Caco-2 (cell line): ENCODE results near the gene SNRPA1. TPM values are rescaled to one million over a fixed set of nuclear protein-coding genes. Genes with fewer than 3 reads are reported as not detected.

ENCODE experiments used
- BruUV-seq: library from RNA; stranded (reverse); fragments of 400-500 nt; replicated peaks from 2 replicates; lab custom pipeline; 2021; lab: Mats Ljungman, UMichigan
- CTCF ChIA-PET: fragments of 300-600 bp; sonication (Branson Sonifier 250); formaldehyde crosslinking; loops from one replicate; lab custom pipeline; 2022; ENCODE audit warnings: antibody characterized with exemption; lab: Charles Lee
- POLR2A ChIA-PET: fragments of 300-600 bp; sonication (Branson Sonifier 250); formaldehyde crosslinking; loops from one replicate; lab custom pipeline; 2022; ENCODE audit warnings: antibody characterized with exemption; lab: Charles Lee
- DNase-seq, 2 experiments: peaks; one replicate each; pipeline versions ENCODE4 v3.0.0 to v3.0.0-alpha.2; 2020 to 2022
- H3K27me3 ChIP-seq: replicated peaks from 2 replicates; pipeline ENCODE4 v1.6.0; 2011; ENCODE audit warnings: low read length; ENCODE audit not compliant: control insufficient read depth, insufficient read depth
- H3K36me3 ChIP-seq: 2 replicates; pipeline ENCODE4 v1.5.1; 2011; ENCODE audit warnings: low read length; ENCODE audit not compliant: control insufficient read depth, insufficient read depth
- H3K4me1 ChIP-seq: fragments of 250-450 bp; sonication (Bioruptor Pico); 2 replicates; pipeline ENCODE4 v1.5.1; 2020; ENCODE audit warnings: mild to moderate bottlenecking
- H3K4me3 ChIP-seq: 2 replicates; pipeline ENCODE4 v1.5.1; 2011; ENCODE audit warnings: low read depth, mild to moderate bottlenecking, control low read depth, low read length
- H3K9me3 ChIP-seq: fragments of 250-450 bp; sonication (Bioruptor Pico); 2 replicates; pipeline ENCODE4 v1.5.1; 2020; ENCODE audit warnings: mild to moderate bottlenecking, moderate library complexity
- H3K27ac Mint-ChIP-seq: one replicate; pipeline ENCODE4 v1.8.0; 2022; ENCODE audit warnings: mixed read lengths; ENCODE audit not compliant: unreplicated experiment
- H3K27me3 Mint-ChIP-seq: one replicate; pipeline ENCODE4 v1.8.0; 2022; ENCODE audit warnings: mixed read lengths; ENCODE audit not compliant: insufficient read depth, unreplicated experiment
- H3K36me3 Mint-ChIP-seq: one replicate; pipeline ENCODE4 v1.8.0; 2022; ENCODE audit warnings: mild to moderate bottlenecking, mixed read lengths; ENCODE audit not compliant: insufficient read depth, unreplicated experiment
- H3K4me1 Mint-ChIP-seq: one replicate; pipeline ENCODE4 v1.8.0; 2022; ENCODE audit warnings: low read depth, mixed read lengths; ENCODE audit not compliant: unreplicated experiment
- H3K4me3 Mint-ChIP-seq: one replicate; pipeline ENCODE4 v1.8.0; 2022; ENCODE audit warnings: mild to moderate bottlenecking, moderate library complexity, mixed read lengths; ENCODE audit not compliant: unreplicated experiment
- H3K9me3 Mint-ChIP-seq: one replicate; pipeline ENCODE4 v1.8.0; 2022; ENCODE audit warnings: mixed read lengths; ENCODE audit not compliant: unreplicated experiment
- CTCF ChIP-seq, 2 experiments: fragments of 200-600 bp in 1 of 2; IDR thresholded peaks; 1 replicate in 1 of 2; 2 replicates in 1 of 2; pipeline versions ENCODE4 v1.5.1 to v1.8.0; 2011 to 2022; ENCODE audit warnings: antibody characterized with exemption in 1 of 2, control low read depth in 1 of 2, inconsistent platforms in 1 of 2, low read depth in 1 of 2, low read length in 1 of 2, mild to moderate bottlenecking in 1 of 2, moderate library complexity in 1 of 2; ENCODE audit not compliant: insufficient read depth in 1 of 2, severe bottlenecking in 1 of 2, unreplicated experiment in 1 of 2
- intact Hi-C: fragments of 100-400 bp; cut with micrococcal nuclease; formaldehyde crosslinking; loops from one replicate; pipeline ENCODE4 v1.10.0; 2022; ENCODE audit not compliant: unreplicated experiment
- total RNA-seq: library from RNA; stranded (reverse); gene quantifications from 2 replicates; pipeline ENCODE4 v1.2.3, GENCODE V29; 2022

The SNRPA1 gene
- total RNA-seq, 1 experiment from 2014 or later, result 123 TPM

DNA sequence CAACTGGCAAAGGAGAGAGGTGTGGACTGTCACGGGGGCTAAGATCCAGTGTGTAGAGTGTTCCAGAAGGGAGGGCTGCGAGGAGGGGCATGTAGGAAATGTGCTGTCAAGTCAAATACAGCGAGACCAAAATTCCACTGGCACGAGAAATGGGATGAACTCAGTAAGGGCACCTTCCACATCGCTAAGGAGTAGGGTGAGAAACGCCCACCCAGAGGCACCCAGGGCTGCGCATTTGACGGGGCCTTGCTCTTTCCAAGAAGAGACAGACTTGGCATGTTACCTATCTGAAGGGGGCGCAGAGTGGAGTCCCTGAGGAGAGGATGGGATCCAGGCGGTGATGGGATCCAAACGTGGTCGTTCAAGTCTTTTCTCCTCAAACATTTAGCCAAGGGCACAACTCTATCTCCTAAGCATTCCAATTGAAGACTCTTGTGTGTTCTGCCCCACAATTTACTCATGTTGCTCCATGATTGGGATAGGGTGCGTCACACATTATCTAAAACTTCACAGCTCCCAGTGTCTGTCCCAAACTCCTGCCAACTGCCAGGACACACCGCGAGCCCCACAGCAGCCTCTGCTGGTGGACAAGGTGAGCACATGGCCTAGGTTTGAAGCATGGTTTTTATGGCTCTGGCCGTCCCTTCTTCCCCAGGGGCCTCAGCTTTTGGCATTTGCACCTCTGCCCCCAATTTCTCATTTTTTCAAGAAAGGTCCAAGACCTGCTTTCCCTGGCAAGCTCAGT is 25.4 kb downstream of the SNRPA1 start:
- TF ChIP-seq CTCF (IDR thresholded peaks at IDR 0.05; ENCODE audit: insufficient read depth in 1 of 2, low read depth in 1 of 2, low read length in 1 of 2, severe bottlenecking in 1 of 2, unreplicated experiment in 1 of 2), result peak in 1 of 2 experiments; percentile 42
- POLR2A ChIA-PET, result no interaction called here
- no peaks in the 10 kb centered on the region for H3K27me3 ChIP-seq
- H3K4me3 Mint-ChIP-seq, result no peak overlapping the region
- H3K4me1 ChIP-seq, result no peaks in the 10 kb centered on the region
- H3K27ac Mint-ChIP-seq, result peak overlapping the region; percentile 30
- no peaks in the 10 kb centered on the region for H3K27me3 Mint-ChIP-seq
- H3K4me3 ChIP-seq, result no peak overlapping the region
- H3K36me3 ChIP-seq, result peaks cover 6% of the 10 kb centered on the region
- intact Hi-C loops, result no loop called here
- no peaks in the 10 kb centered on the region for H3K9me3 Mint-ChIP-seq
- DNase-seq, result peak in 1 of 2 experiments; percentile 40
- CTCF ChIA-PET, result interaction anchor here (0.7 kb wide), 1 partner anchor 166 kb away, joined by 8 read pairs; no protein-coding TSS in a partner anchor
- BruUV-seq, result no TSS peak
- H3K9me3 ChIP-seq, result no peaks in the 10 kb centered on the region
- no peaks in the 10 kb centered on the region for H3K4me1 Mint-ChIP-seq
- peaks cover 55% of the 10 kb centered on the region for H3K36me3 Mint-ChIP-seq

DNA sequence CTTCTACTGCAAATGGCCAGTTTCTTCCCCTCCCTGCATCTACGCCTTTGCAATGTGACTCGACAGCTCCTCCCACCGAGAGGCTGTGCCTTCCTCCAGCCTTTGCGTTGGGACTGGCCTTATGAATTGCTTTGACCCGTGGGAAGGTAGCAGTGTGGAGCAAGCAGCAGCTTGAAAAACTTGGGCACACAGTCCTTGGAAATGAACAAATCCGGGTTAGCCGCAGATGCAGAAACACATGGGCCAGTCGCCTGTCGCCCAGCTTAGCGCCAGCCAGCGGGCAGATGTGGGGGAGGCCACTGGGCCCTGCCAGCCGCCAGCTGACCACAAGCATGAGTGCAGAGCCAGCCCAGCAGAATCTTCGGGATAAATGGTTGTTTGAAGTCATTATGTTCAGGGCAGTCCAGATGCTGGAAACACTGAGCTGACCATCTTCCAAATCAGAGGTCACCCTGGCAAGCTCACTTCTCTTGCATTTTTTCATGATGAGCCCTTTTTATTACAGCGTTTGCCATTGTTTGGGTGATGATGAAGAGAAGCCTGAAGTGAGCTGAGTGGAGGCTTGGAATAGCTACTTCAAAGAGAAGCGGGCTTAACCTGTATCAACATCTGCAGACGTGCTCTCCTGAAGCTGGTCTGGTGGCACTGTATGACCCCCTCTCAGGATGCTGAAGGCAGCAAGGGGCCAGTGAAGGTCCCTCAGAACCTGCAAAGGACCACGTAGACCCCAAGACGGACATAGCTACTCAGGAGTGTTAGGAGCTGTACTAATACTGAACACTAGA is 27.5 kb downstream of the SNRPA1 start:
- peaks cover 33% of the 10 kb centered on the region for H3K36me3 Mint-ChIP-seq
- POLR2A ChIA-PET, result interaction anchor here (0.6 kb wide), 1 partner anchor 31 kb away, joined by 3 read pairs; no protein-coding TSS in a partner anchor
- no peaks in the 10 kb centered on the region for H3K9me3 ChIP-seq
- no peaks in the 10 kb centered on the region for H3K9me3 Mint-ChIP-seq
- no peak for TF ChIP-seq CTCF (IDR thresholded peaks at IDR 0.05; ENCODE audit: insufficient read depth in 1 of 2, low read depth in 1 of 2, low read length in 1 of 2, severe bottlenecking in 1 of 2, unreplicated experiment in 1 of 2)
- no peak for DNase-seq
- peaks cover 3% of the 10 kb centered on the region for H3K36me3 ChIP-seq
- H3K27me3 Mint-ChIP-seq, result peaks cover 2% of the 10 kb centered on the region
- CTCF ChIA-PET, result interaction anchor here (1.7 kb wide), 1 partner anchor 9 kb away, joined by 8 read pairs; no protein-coding TSS in a partner anchor
- no peak overlapping the region for H3K4me3 Mint-ChIP-seq
- no peak overlapping the region for H3K27ac Mint-ChIP-seq
- no peak overlapping the region for H3K4me3 ChIP-seq
- no peaks in the 10 kb centered on the region for H3K4me1 ChIP-seq
- intact Hi-C loops, result no loop called here
- no peaks in the 10 kb centered on the region for H3K4me1 Mint-ChIP-seq
- no TSS peak for BruUV-seq
- H3K27me3 ChIP-seq, result no peaks in the 10 kb centered on the region

- no peaks in the 10 kb centered on the region for H3K9me3 ChIP-seq
- no peak for TF ChIP-seq CTCF (IDR thresholded peaks at IDR 0.05; ENCODE audit: insufficient read depth in 1 of 2, low read depth in 1 of 2, low read length in 1 of 2, severe bottlenecking in 1 of 2, unreplicated experiment in 1 of 2)
- H3K27ac Mint-ChIP-seq, result no peak overlapping the region
- H3K36me3 ChIP-seq, result peaks cover 3% of the 10 kb centered on the region
- CTCF ChIA-PET, result interaction anchor here (1.7 kb wide), 1 partner anchor 9 kb away, joined by 8 read pairs; no protein-coding TSS in a partner anchor
- no peak for DNase-seq
- no peaks in the 10 kb centered on the region for H3K27me3 ChIP-seq
- POLR2A ChIA-PET, result no interaction called here
- BruUV-seq, result no TSS peak
- peaks cover 2% of the 10 kb centered on the region for H3K27me3 Mint-ChIP-seq
- no peaks in the 10 kb centered on the region for H3K9me3 Mint-ChIP-seq
- no peaks in the 10 kb centered on the region for H3K4me1 Mint-ChIP-seq
- peaks cover 30% of the 10 kb centered on the region for H3K36me3 Mint-ChIP-seq
- intact Hi-C loops, result no loop called here
- no peak overlapping the region for H3K4me3 Mint-ChIP-seq
- H3K4me3 ChIP-seq, result no peak overlapping the region
- no peaks in the 10 kb centered on the region for H3K4me1 ChIP-seq
These were observed 28.3 kb downstream of the SNRPA1 start for GRCh38 chr15:101266787-101267186.
